B cell (primary cell): ENCODE measurements around the gene CACNA1H. TPM values are rescaled to one million over a fixed set of nuclear protein-coding genes. Genes with fewer than 3 reads are reported as not detected.
"Not testable (repeated sequence)": the region's sequence is repeated elsewhere in the genome, so short reads cannot be mapped to it uniquely, and the experiment has no call there.

ENCODE experiments used
- ATAC-seq: fragments of 200-7000 bp; cut with Tn5 transposase; one replicate; pipeline ENCODE4 v1.10.0; 2021; ENCODE audit warnings: low read depth, mild to moderate bottlenecking, moderate number of reproducible peaks, moderate library complexity
- CTCF ChIA-PET: fragments of 350-600 bp; sonication (Branson Sonifier 250); formaldehyde crosslinking; loops from one replicate; lab custom pipeline; 2021; ENCODE audit warnings: antibody characterized with exemption, inconsistent platforms; lab: Charles Lee
- POLR2A ChIA-PET: fragments of 350-600 bp; sonication (Branson Sonifier 250); formaldehyde crosslinking; loops from one replicate; lab custom pipeline; 2021; ENCODE audit warnings: antibody characterized with exemption; lab: Charles Lee
- DNase-seq: peaks from one replicate; pipeline ENCODE4 v3.0.0; 2013
- H2AFZ ChIP-seq: 2 replicates; pipeline ENCODE4 v1.6.1; 2012; ENCODE audit warnings: mild to moderate bottlenecking, low read depth, low read length; ENCODE audit not compliant: insufficient read depth, poor library complexity, severe bottlenecking
- H3K27ac ChIP-seq, 2 donors: 1 replicate in 1 of 2; 2 replicates in 1 of 2; pipeline ENCODE4 v1.5.1; 2012 to 2013; ENCODE audit warnings: low read length in 2 of 2, mild to moderate bottlenecking in 2 of 2, moderate library complexity in 1 of 2
- H3K27me3 ChIP-seq, 4 experiments: fragments of 200-600 bp in 1 of 4; sonication (generic) in 1 of 4; replicated peaks in 1 of 4; 1 replicate in 2 of 4; 2 replicates in 2 of 4; pipeline versions ENCODE4 v1.6.1 to v1.7.0; 2013 to 2016; ENCODE audit warnings: low read length in 3 of 4, mild to moderate bottlenecking in 2 of 4, mixed read lengths in 1 of 4, moderate library complexity in 1 of 4; ENCODE audit not compliant: insufficient read depth in 4 of 4, control insufficient read depth in 3 of 4; ENCODE audit errors: control extremely low read depth in 1 of 4
- H3K36me3 ChIP-seq, 2 experiments: replicated peaks in 1 of 2; 1 replicate in 1 of 2; 2 replicates in 1 of 2; pipeline versions ENCODE4 v1.6.1 to v1.7.1; 2013; ENCODE audit warnings: low read length in 1 of 2; ENCODE audit not compliant: insufficient read depth in 2 of 2, control insufficient read depth in 1 of 2; ENCODE audit errors: control extremely low read depth in 1 of 2, extremely low read depth in 1 of 2
- H3K4me1 ChIP-seq, 2 donors: fragments of 200-600 bp in 1 of 2; sonication (generic) in 1 of 2; 1 replicate in 1 of 2; 2 replicates in 1 of 2; pipeline versions ENCODE4 v1.5.1 to v1.6.1; 2013 to 2017; ENCODE audit warnings: low read length in 2 of 2; ENCODE audit not compliant: control insufficient read depth in 2 of 2, insufficient read depth in 2 of 2
- H3K4me2 ChIP-seq: replicated peaks from 2 replicates; pipeline ENCODE3; 2012; ENCODE audit warnings: mild to moderate bottlenecking, low read depth, low read length; ENCODE audit not compliant: poor library complexity, severe bottlenecking
- H3K4me3 ChIP-seq, 5 experiments: fragments of 200-600 bp in 1 of 5; sonication (generic) in 1 of 5; 1 replicate in 3 of 5; 2 replicates in 2 of 5; pipeline versions ENCODE4 v1.5.1 to v1.7.0; 2011 to 2016; ENCODE audit warnings: low read length in 4 of 5, mild to moderate bottlenecking in 4 of 5, low read depth in 2 of 5, control low read depth in 1 of 5, moderate library complexity in 1 of 5; ENCODE audit not compliant: insufficient read depth in 1 of 5; ENCODE audit errors: control extremely low read depth in 1 of 5, extremely low read depth in 1 of 5
- H3K79me2 ChIP-seq: fragments of 200-600 bp; sonication (generic); one replicate; pipeline ENCODE4 v1.6.0; 2016; ENCODE audit warnings: low read length; ENCODE audit not compliant: control insufficient read depth, insufficient read depth
- H3K9ac ChIP-seq: fragments of 200-600 bp; sonication (generic); 2 replicates; pipeline ENCODE4 v1.6.1; 2017; ENCODE audit warnings: mild to moderate bottlenecking, low read length, moderate library complexity
- H3K9me3 ChIP-seq, 3 donors: one replicate each; pipeline versions ENCODE4 v1.6.1 to v1.7.1; 2013; ENCODE audit warnings: low read length in 2 of 3; ENCODE audit not compliant: control insufficient read depth in 2 of 3, insufficient read depth in 1 of 3; ENCODE audit errors: control extremely low read depth in 1 of 3
- H4K20me1 ChIP-seq: 2 replicates; pipeline ENCODE4 v1.6.0; 2012; ENCODE audit warnings: mild to moderate bottlenecking, low read length; ENCODE audit not compliant: insufficient read depth, control insufficient read depth, poor library complexity, severe bottlenecking
- H3K27ac Mint-ChIP-seq: one replicate; pipeline ENCODE4 v1.8.0; 2021; ENCODE audit warnings: mixed read lengths
- H3K27me3 Mint-ChIP-seq: one replicate; pipeline ENCODE4 v1.8.0; 2021; ENCODE audit warnings: mixed read lengths
- H3K4me1 Mint-ChIP-seq: one replicate; pipeline ENCODE4 v1.8.0; 2021; ENCODE audit warnings: mixed read lengths
- H3K4me3 Mint-ChIP-seq: one replicate; pipeline ENCODE4 v1.8.0; 2021; ENCODE audit warnings: mixed read lengths
- H3K9me3 Mint-ChIP-seq: one replicate; pipeline ENCODE4 v1.8.0; 2022; ENCODE audit warnings: mixed read lengths; ENCODE audit not compliant: insufficient read depth
- EZH2 ChIP-seq: IDR thresholded peaks from 2 replicates; pipeline ENCODE4 v1.6.1; 2012; ENCODE audit warnings: borderline replicate concordance, low read depth, mild to moderate bottlenecking, moderate library complexity, low read length; ENCODE audit not compliant: insufficient read depth, poor library complexity, severe bottlenecking
- WGBS: methylation state at CpG from one replicate; pipeline ENCODE4 v1.1.5; 2013; ENCODE audit warnings: missing lambda C conversion rate; ENCODE audit not compliant: insufficient coverage; 5-methylcytosine and 5-hydroxymethylcytosine counted together
- intact Hi-C: fragments of 100-400 bp; cut with micrococcal nuclease; formaldehyde crosslinking; loops from one replicate; pipeline ENCODE4 v1.10.0; 2022
- polyA plus RNA-seq: library from polyadenylated mRNA; depleted of rRNA; stranded (reverse); fragments of >200 nt; gene quantifications from 2 replicates; pipeline ENCODE4 v1.2.3, GENCODE V29; 2012
- total RNA-seq, 2 donors: library from RNA; stranded (reverse); fragments of 120-200 nt in 1 of 2; gene quantifications; 1 replicate in 1 of 2; 2 replicates in 1 of 2; pipeline versions ENCODE4 v1.2.3 to v1.2.4, GENCODE V29; 2013 to 2022
- TF ChIP-seq, protein P1 (sequence below): fragments of 200-600 bp; IDR thresholded peaks from one replicate; pipeline ENCODE4 v1.8.0; 2022; ENCODE audit warnings: antibody characterized with exemption, mild to moderate bottlenecking

CACNA1H gene
- total and polyA plus RNA-seq, 2 donors (not counting 1 experiment from before 2014, with no cell fraction given): 0.05 to 0.10 TPM

DNA sequence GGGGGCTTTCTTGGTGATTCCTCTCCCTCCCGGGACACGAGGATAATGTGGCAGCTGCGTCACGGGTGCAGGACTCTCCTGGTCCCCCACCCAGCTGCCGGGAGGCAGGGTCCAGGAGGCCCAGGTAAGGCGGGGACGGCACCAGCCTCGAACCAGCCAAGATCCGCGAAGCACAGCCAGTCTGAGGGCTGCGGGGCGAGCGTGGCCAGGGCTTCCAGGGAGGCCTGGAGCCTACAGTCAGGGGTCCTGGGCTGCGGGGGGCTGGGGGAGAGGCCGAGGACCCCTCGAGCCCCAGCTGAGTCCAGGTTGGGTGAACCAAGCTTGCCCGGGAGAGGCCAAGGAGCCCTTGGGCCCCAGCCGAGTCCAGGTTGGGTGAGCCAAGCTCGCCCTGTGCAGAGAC, 112.9 kb downstream of the CACNA1H start:
- no peak overlapping the region for H3K27ac ChIP-seq
- H3K4me3 Mint-ChIP-seq: no peak overlapping the region
- no peaks in the 10 kb centered on the region for H3K4me1 ChIP-seq
- H3K4me3 ChIP-seq: no peak overlapping the region
- no peaks in the 10 kb centered on the region for H3K4me1 Mint-ChIP-seq
- H3K27ac Mint-ChIP-seq: no peak overlapping the region
- intact Hi-C loops: no loop called here
- TF ChIP-seq EZH2: no peak
- TF ChIP-seq, protein P1, sequence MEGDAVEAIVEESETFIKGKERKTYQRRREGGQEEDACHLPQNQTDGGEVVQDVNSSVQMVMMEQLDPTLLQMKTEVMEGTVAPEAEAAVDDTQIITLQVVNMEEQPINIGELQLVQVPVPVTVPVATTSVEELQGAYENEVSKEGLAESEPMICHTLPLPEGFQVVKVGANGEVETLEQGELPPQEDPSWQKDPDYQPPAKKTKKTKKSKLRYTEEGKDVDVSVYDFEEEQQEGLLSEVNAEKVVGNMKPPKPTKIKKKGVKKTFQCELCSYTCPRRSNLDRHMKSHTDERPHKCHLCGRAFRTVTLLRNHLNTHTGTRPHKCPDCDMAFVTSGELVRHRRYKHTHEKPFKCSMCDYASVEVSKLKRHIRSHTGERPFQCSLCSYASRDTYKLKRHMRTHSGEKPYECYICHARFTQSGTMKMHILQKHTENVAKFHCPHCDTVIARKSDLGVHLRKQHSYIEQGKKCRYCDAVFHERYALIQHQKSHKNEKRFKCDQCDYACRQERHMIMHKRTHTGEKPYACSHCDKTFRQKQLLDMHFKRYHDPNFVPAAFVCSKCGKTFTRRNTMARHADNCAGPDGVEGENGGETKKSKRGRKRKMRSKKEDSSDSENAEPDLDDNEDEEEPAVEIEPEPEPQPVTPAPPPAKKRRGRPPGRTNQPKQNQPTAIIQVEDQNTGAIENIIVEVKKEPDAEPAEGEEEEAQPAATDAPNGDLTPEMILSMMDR: no peak
- H3K9ac ChIP-seq: no peak overlapping the region
- 89% methylated on average over 19 of the region's 19 CpGs for WGBS
- peaks cover 5% of the 10 kb centered on the region for H3K9me3 Mint-ChIP-seq
- ChIA-PET CTCF (no interaction called here), POLR2A (no interaction called here)
- H2AFZ ChIP-seq: no peak overlapping the region
- H3K27me3 ChIP-seq: peaks cover 0 to 24% (median 7%) of the 10 kb centered on the region in 4 experiments
- ATAC-seq: no peak
- no peak overlapping the region for H3K4me2 ChIP-seq
- H3K27me3 Mint-ChIP-seq: peaks cover 20% of the 10 kb centered on the region
- no peaks in the 10 kb centered on the region for H3K36me3 ChIP-seq
- no peaks in the 10 kb centered on the region for H4K20me1 ChIP-seq
- H3K9me3 ChIP-seq: peaks cover 0 to 4% (median 0%) of the 10 kb centered on the region in 3 donors
- no peak for DNase-seq
- no peaks in the 10 kb centered on the region for H3K79me2 ChIP-seq

DNA sequence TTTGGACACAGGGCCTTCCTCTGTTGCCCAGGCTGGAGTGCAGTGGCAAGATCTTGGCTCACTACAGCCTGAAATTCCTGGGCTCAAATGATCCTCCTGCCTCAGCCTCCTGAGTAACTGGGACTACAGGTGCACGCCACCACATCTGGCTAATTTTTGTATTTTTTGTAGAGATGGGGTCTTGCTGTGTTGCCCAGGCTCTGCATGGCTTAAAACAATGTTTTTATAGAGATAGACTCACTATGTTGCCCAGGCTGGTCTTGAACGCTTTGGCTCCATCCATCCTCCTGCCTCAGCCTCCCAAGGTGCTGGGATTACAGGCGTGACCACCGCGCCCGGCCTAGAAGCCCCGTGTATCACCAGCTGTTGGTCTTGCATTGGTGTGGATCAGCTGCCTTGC, 116.5 kb downstream of the CACNA1H start:
- peaks cover 0 to 19% (median 3%) of the 10 kb centered on the region in 4 experiments for H3K27me3 ChIP-seq
- H3K79me2 ChIP-seq, H3K27ac Mint-ChIP-seq, H3K9me3 Mint-ChIP-seq, H3K36me3 ChIP-seq, H3K4me3 ChIP-seq, H3K9me3 ChIP-seq, POLR2A ChIA-PET, H3K4me1 ChIP-seq, DNase-seq, H3K4me2 ChIP-seq, ATAC-seq, H4K20me1 ChIP-seq, H3K9ac ChIP-seq, H2AFZ ChIP-seq, H3K27ac ChIP-seq, H3K4me1 Mint-ChIP-seq, intact Hi-C loops, H3K4me3 Mint-ChIP-seq, CTCF ChIA-PET: not testable (repeated sequence)
- WGBS: 97% methylated on average over 7 of the region's 7 CpGs
- H3K27me3 Mint-ChIP-seq: peaks cover 18% of the 10 kb centered on the region
